Embryonic facial prominence (tissue), 1 donor: ENCODE measurements around the gene OR52B6.
"Not testable (repeated sequence)": the region's sequence is repeated elsewhere in the genome, so short reads cannot be mapped to it uniquely, and the experiment has no call there.

Source experiments
- DNase-seq: peaks from one replicate; pipeline ENCODE4 v3.0.0-alpha.2; 2016; ENCODE audit errors: extremely low spot score

OR52B6 gene

GRCh38 chr11:5580577-5580976 is at the start of gene OR52B6:
OR52B6 (plus strand) TSS chr11:5580877; CDS start chr11:5580877, 0 bp downstream.
- DNase-seq, result no peak

GRCh38 chr11:5531053-5531831 is 49.4 kb upstream of the OR52B6 start:
- no peak for DNase-seq

- no peak for DNase-seq
These were observed 46.6 kb upstream of the OR52B6 start for GRCh38 chr11:5534046-5534445.

GRCh38 chr11:5536482-5536881 is 44.2 kb upstream of the OR52B6 start:
- DNase-seq, result no peak

GRCh38 chr11:5541427-5541826 is 39.2 kb upstream of the OR52B6 start:
- DNase-seq, result no peak

- no peak for DNase-seq
These were observed 34.2 kb upstream of the OR52B6 start for GRCh38 chr11:5546457-5546856.

- no peak for DNase-seq
These were observed 32.7 kb upstream of the OR52B6 start for GRCh38 chr11:5547982-5548381.

GRCh38 chr11:5548440-5548839 is 32.2 kb upstream of the OR52B6 start, which contains the start of gene OR52H1:
OR52H1 (minus strand) TSS chr11:5548540; CDS start chr11:5545505, 3,035 bp downstream.
- DNase-seq, result no peak

GRCh38 chr11:5550440-5551095 is 30.1 kb upstream of the OR52B6 start:
- no peak for DNase-seq

GRCh38 chr11:5553343-5553742 is 27.3 kb upstream of the OR52B6 start:
- no peak for DNase-seq

GRCh38 chr11:5556596-5557188 is 24.0 kb upstream of the OR52B6 start:
- no peak for DNase-seq

GRCh38 chr11:5557751-5558150 is 22.9 kb upstream of the OR52B6 start:
- no peak for DNase-seq

- DNase-seq, result no peak
These were observed 16.2 kb upstream of the OR52B6 start for GRCh38 chr11:5564259-5565019.

- DNase-seq, result no peak
These were observed 6.0 kb upstream of the OR52B6 start for GRCh38 chr11:5574654-5575053.

- DNase-seq, result no peak
These were observed 5.5 kb upstream of the OR52B6 start for GRCh38 chr11:5575152-5575551.

GRCh38 chr11:5577101-5577500 is 3.6 kb upstream of the OR52B6 start:
- DNase-seq, result no peak

GRCh38 chr11:5581014-5581413 is 337 bp downstream of the OR52B6 start:
- no peak for DNase-seq

GRCh38 chr11:5584458-5584857 is 3.8 kb downstream of the OR52B6 start:
- not testable (repeated sequence) for DNase-seq

GRCh38 chr11:5589906-5590305 is 9.2 kb downstream of the OR52B6 start:
- not testable (repeated sequence) for DNase-seq

- no peak for DNase-seq
These were observed 10.9 kb downstream of the OR52B6 start for GRCh38 chr11:5591613-5592012.

- DNase-seq, result no peak
These were observed 11.9 kb downstream of the OR52B6 start for GRCh38 chr11:5592615-5593014.

- DNase-seq, result no peak
These were observed 12.5 kb downstream of the OR52B6 start for GRCh38 chr11:5593146-5593545.
